Fibroblast of skin of right quadriceps (primary cell): ENCODE measurements around the gene SOX4.

Source experiments
- DNase-seq: peaks from one replicate; pipeline ENCODE4 v3.0.0-alpha.2; 2013

The SOX4 gene

DNA sequence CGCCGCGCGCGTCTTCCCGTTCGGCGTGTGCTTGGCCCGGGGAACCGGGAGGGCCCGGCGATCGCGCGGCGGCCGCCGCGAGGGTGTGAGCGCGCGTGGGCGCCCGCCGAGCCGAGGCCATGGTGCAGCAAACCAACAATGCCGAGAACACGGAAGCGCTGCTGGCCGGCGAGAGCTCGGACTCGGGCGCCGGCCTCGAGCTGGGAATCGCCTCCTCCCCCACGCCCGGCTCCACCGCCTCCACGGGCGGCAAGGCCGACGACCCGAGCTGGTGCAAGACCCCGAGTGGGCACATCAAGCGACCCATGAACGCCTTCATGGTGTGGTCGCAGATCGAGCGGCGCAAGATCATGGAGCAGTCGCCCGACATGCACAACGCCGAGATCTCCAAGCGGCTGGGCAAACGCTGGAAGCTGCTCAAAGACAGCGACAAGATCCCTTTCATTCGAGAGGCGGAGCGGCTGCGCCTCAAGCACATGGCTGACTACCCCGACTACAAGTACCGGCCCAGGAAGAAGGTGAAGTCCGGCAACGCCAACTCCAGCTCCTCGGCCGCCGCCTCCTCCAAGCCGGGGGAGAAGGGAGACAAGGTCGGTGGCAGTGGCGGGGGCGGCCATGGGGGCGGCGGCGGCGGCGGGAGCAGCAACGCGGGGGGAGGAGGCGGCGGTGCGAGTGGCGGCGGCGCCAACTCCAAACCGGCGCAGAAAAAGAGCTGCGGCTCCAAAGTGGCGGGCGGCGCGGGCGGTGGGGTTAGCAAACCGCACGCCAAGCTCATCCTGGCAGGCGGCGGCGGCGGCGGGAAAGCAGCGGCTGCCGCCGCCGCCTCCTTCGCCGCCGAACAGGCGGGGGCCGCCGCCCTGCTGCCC lies 1.1 kb downstream of the SOX4 start:
- peak; percentile 68 for DNase-seq

- peak; percentile 27 for DNase-seq
These were observed 2.0 kb downstream of the SOX4 start for GRCh38 chr6:21595285-21596144.

DNA sequence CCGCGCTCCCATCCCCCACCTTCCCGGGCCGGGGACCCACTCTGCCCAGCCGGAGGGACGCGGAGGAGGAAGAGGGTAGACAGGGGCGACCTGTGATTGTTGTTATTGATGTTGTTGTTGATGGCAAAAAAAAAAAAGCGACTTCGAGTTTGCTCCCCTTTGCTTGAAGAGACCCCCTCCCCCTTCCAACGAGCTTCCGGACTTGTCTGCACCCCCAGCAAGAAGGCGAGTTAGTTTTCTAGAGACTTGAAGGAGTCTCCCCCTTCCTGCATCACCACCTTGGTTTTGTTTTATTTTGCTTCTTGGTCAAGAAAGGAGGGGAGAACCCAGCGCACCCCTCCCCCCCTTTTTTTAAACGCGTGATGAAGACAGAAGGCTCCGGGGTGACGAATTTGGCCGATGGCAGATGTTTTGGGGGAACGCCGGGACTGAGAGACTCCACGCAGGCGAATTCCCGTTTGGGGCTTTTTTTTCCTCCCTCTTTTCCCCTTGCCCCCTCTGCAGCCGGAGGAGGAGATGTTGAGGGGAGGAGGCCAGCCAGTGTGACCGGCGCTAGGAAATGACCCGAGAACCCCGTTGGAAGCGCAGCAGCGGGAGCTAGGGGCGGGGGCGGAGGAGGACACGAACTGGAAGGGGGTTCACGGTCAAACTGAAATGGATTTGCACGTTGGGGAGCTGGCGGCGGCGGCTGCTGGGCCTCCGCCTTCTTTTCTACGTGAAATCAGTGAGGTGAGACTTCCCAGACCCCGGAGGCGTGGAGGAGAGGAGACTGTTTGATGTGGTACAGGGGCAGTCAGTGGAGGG lies 2.8 kb downstream of the SOX4 start:
- DNase-seq: peak; percentile 45

DNA sequence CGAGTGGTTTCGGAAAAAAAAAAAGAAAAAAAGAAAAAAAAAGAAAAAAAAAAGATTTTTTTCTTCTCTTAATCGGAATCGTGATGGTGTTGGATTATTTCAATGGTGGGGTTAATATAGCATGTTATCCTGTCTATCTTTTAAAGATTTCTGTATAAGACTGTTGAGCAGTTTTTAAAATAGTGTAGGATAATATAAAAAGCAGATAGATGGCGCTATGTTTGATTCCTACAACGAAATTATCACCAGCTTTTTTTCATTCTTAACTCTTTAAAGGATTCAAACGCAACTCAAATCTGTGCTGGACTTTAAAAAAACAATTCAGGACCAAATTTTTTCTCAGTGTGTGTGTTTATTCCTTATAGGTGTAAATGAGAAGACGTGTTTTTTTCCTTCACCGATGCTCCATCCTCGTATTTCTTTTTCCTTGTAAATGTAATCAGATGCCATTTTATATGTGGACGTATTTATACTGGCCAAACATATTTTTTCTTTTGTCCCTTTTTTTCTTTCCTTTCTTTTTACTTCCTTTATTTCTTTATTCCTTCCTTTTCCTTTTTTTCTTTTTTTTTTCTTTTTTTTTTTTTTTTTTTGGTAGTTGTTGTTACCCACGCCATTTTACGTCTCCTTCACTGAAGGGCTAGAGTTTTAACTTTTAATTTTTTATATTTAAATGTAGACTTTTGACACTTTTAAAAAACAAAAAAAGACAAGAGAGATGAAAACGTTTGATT lies 3.6 kb downstream of the SOX4 start:
- peak; percentile 62 for DNase-seq

DNA sequence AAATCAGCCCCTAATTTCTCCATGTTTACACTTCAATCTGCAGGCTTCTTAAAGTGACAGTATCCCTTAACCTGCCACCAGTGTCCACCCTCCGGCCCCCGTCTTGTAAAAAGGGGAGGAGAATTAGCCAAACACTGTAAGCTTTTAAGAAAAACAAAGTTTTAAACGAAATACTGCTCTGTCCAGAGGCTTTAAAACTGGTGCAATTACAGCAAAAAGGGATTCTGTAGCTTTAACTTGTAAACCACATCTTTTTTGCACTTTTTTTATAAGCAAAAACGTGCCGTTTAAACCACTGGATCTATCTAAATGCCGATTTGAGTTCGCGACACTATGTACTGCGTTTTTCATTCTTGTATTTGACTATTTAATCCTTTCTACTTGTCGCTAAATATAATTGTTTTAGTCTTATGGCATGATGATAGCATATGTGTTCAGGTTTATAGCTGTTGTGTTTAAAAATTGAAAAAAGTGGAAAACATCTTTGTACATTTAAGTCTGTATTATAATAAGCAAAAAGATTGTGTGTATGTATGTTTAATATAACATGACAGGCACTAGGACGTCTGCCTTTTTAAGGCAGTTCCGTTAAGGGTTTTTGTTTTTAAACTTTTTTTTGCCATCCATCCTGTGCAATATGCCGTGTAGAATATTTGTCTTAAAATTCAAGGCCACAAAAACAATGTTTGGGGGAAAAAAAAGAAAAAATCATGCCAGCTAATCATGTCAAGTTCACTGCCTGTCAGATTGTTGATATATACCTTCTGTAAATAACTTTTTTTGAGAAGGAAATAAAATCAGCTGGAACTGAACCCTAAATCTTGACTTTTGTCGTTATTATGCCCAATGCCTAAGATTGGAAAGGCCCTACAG lies 4.5 kb downstream of the SOX4 start:
- DNase-seq: peak; percentile 20

- DNase-seq: peak; percentile 34
These were observed 5.1 kb downstream of the SOX4 start for GRCh38 chr6:21598674-21599023.

- DNase-seq: no peak
These were observed 5.6 kb downstream of the SOX4 start for GRCh38 chr6:21599051-21599696.

DNA sequence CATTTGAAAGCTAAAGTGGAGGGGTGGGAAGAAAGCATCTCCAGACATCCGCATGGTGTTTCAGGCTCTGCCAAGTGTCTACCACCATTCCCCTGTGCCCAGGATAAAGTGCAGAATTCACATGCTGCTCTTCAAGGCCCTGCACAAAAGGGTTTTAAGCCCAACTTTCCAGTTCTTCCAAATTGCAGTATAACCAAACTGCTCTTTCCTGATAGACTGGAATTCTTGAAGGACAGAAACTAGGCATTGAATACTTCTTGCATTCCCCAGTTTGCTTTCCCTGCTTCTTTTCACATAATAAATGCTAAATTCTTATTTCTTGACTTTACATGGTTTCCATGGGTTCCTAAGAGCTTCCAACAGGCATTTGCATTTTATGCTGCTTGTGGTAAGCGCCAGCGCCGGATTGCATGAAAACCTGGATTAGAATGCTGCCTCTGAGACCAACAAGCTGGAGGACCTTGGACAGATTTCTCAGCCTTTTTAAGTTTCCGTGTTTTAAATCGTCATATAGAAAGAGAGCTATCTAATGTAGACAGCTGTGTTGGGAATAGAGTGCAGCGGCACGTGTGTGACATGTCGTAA lies 7.9 kb downstream of the SOX4 start:
- no peak for DNase-seq

- DNase-seq: no peak
These were observed 8.4 kb downstream of the SOX4 start for GRCh38 chr6:21601932-21602390.

- no peak for DNase-seq
These were observed 9.8 kb downstream of the SOX4 start for GRCh38 chr6:21603082-21603952.

GRCh38 chr6:21604081-21604480 lies 10.5 kb downstream of the SOX4 start:
- DNase-seq: no peak

DNA sequence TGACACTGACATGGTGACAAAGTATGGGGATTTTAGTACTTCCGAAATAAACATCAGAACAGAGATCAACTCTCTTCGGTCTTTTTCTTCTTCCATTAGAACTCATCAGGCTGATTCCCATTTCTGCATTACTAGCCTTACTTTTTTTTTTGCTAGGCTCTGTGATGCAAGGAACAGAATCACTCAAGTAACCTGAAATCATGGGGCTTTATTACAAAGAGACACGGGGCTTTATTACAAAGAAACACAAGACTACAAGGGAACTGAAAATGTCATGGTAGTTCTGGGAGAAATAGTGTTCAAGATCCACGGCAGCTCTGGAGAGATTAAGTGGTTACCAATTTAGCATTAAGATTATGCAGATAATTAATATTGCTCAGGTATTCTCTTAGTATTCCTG lies 11.6 kb downstream of the SOX4 start:
- DNase-seq: no peak

- no peak for DNase-seq
These were observed 15.1 kb downstream of the SOX4 start for GRCh38 chr6:21608601-21609000.

DNA sequence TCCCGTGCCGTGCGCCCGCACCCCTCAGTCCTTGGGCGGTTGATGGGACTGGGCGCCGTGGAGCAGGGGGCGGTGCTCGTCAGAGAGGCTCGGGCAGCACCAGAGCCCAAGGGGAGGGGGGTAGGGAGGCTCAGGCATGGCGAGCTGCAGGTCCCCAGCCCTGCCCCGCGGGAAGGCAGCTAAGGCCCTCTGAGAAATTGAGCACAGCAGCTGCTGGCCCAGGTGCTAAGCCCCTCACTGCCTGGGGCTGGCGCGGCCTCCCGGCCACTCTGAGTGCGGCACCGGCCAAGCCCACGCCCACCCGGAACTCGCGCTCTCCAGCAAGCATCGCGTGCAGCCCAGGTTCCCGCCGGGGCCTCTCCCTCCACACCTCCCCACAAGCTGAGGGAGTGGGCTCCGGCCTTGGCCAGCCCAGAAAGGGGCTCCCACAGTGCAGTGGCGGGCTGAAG lies 16.4 kb downstream of the SOX4 start:
- DNase-seq: no peak

- no peak for DNase-seq
These were observed 16.8 kb downstream of the SOX4 start for GRCh38 chr6:21610341-21610740.

DNA sequence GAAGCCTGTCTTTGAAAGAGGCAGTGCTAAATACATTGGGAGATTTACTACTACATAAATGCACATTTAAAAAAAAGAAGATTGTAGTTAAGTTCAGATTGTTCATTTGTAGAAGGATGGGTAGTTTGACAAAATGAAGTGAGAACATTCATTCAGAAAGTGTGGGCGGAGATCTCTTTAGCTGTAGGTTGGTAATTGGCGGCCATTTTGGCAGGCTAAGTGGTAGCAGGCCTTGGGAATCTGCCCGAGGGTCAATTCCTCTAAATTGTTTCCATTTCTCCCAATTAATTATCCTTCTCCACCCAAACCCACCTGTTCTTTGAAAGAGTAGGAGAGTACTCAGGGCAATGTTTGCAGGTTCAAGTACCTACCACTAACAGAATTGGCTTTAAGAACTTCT lies 17.9 kb downstream of the SOX4 start:
- no peak for DNase-seq

- no peak for DNase-seq
These were observed 18.7 kb downstream of the SOX4 start for GRCh38 chr6:21612067-21612745.

- DNase-seq: no peak
These were observed 20.3 kb downstream of the SOX4 start for GRCh38 chr6:21613809-21614208.

DNA sequence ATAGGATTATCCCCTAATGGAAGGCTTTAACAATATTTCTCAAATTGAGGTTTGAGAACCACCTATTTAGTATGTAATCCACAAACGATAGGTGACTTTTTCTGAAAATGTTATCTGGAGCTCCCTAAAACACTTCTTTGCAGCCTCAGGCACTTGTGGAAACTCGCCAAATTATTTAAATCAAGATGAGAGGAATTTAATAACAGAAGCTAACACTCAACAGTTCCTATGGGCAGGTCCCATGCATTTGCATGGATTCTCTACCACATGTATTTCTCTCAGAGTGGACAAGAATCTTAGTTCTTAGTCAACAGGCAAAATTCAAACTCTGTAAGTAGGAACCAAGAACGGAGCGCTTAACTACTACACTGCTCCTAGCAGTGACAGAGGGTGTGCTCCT lies 20.7 kb downstream of the SOX4 start:
- no peak for DNase-seq
